ENCODE measurements around the gene GPX8. TPM values are rescaled to one million over a fixed set of nuclear protein-coding genes. Genes with fewer than 3 reads are reported as not detected.

The GPX8 gene
- polyA plus RNA-seq, 1 of the 3 experiments (the other 2 are of a cell fraction), result 30.1 TPM

DNA sequence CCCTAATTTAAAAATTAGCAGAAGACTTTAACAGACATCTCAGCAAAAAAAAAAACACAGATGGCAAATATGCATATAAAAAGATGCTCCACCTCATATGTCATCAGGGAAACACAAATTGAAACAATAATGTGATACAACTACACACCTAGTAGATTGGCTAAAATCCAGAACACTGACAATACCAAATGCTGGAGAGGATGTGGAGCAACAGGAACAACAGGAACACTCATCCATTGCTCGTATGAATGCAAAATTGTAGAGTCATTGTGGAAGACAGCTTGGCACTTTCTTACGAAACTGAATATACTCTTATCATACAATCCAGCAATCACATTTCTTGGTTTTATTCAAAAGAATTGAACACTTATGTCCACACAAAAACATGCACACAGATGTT lies 45.0 kb downstream of the GPX8 start:
- ChIA-PET POLR2A (no interaction called here), CTCF (no interaction called here)
- Histone ChIP-seq H3F3A (replicated peaks; ENCODE audit: insufficient read depth) (no peaks in the 10 kb centered on the region), H3K9me3 (no peaks in the 10 kb centered on the region), H3K9ac (no peak overlapping the region), H3K4me2 (no peak overlapping the region), H3K9me2 (no peaks in the 10 kb centered on the region), H3K79me2 (ENCODE audit: insufficient read depth) (no peaks in the 10 kb centered on the region), H3K27me3 (ENCODE audit: insufficient read depth) (peaks cover 42% of the 10 kb centered on the region), H3K27ac (ENCODE audit: low read depth in 2 of 2, low read length in 1 of 2) (no peak overlapping the region), H3K36me3 (replicated peaks in 1 of 2; ENCODE audit: control insufficient read depth in 1 of 2, insufficient read depth in 2 of 2, low read length in 1 of 2) (no peaks in the 10 kb centered on the region), H3K4me3 (ENCODE audit: low read depth in 2 of 2, low read length in 1 of 2) (no peak overlapping the region), H4K20me1 (ENCODE audit: insufficient read depth) (no peaks in the 10 kb centered on the region), H2AFZ (ENCODE audit: low read depth) (no peak overlapping the region), H3K4me1 (ENCODE audit: control insufficient read depth in 1 of 2, insufficient read depth in 2 of 2, low read depth in 1 of 2, low read length in 1 of 2) (no peaks in the 10 kb centered on the region)
- 4% methylated on average over 2 of the region's 2 CpGs for WGBS (ENCODE audit: low lambda C conversion rate)
- no peak for DNase-seq
- TF ChIP-seq, protein P1, sequence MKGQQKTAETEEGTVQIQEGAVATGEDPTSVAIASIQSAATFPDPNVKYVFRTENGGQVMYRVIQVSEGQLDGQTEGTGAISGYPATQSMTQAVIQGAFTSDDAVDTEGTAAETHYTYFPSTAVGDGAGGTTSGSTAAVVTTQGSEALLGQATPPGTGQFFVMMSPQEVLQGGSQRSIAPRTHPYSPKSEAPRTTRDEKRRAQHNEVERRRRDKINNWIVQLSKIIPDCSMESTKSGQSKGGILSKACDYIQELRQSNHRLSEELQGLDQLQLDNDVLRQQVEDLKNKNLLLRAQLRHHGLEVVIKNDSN (IDR thresholded peaks at IDR 0.05; ENCODE audit: borderline replicate concordance, low read depth), result no peak
- TF ChIP-seq, protein P2, sequence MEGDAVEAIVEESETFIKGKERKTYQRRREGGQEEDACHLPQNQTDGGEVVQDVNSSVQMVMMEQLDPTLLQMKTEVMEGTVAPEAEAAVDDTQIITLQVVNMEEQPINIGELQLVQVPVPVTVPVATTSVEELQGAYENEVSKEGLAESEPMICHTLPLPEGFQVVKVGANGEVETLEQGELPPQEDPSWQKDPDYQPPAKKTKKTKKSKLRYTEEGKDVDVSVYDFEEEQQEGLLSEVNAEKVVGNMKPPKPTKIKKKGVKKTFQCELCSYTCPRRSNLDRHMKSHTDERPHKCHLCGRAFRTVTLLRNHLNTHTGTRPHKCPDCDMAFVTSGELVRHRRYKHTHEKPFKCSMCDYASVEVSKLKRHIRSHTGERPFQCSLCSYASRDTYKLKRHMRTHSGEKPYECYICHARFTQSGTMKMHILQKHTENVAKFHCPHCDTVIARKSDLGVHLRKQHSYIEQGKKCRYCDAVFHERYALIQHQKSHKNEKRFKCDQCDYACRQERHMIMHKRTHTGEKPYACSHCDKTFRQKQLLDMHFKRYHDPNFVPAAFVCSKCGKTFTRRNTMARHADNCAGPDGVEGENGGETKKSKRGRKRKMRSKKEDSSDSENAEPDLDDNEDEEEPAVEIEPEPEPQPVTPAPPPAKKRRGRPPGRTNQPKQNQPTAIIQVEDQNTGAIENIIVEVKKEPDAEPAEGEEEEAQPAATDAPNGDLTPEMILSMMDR (IDR thresholded peaks at IDR 0.05), result no peak
- no peak for TF ChIP-seq RFX5 (IDR thresholded peaks at IDR 0.05; ENCODE audit: low read length)
- TF ChIP-seq CHD2 (IDR thresholded peaks at IDR 0.05; ENCODE audit: low read length, partially characterized antibody), result no peak
- TF ChIP-seq TAF1 (IDR thresholded peaks at IDR 0.05; ENCODE audit: borderline replicate concordance, low read depth, low read length), result no peak
- TF ChIP-seq YY1 (IDR thresholded peaks at IDR 0.05; ENCODE audit: low read depth), result no peak

DNA sequence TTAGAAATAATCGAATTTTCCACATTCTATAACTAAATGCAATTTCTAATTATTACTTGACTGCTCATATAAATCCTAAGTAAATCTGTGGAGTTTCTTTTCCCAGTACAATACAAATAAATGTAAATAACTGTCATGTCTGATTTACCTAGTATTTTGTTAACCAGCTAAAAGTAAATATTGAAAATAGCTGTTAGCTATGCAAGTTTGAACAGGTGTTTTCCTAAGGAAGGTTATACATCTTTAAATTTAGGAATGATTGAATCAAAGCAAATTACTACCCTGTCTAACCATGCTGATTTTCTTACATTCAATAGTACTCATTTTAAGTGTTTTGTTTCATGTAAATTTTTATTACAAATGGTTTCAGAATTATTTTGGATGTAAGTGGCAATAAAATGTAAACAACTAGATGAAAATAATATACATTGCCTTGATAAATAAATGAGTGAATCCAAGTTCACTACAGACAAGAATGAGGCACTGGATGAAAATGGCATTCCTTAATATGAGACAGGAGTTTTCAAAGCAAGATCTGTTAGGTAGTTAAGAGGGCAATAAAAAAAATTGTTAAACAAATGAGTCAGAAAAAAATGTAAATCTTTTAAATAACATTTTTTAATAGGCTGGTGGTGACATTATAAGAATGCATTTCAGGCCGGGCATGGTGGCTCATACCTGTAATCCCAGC lies 51.4 kb downstream of the GPX8 start:
- no peak overlapping the region for H3K4me2 ChIP-seq
- H3K27me3 ChIP-seq (ENCODE audit: insufficient read depth), result peaks cover 34% of the 10 kb centered on the region
- no peaks in the 10 kb centered on the region for H3K36me3 ChIP-seq (replicated peaks in 1 of 2; ENCODE audit: control insufficient read depth in 1 of 2, insufficient read depth in 2 of 2, low read length in 1 of 2)
- POLR2A ChIA-PET, result no interaction called here
- no peak for DNase-seq
- no peak overlapping the region for H3K27ac ChIP-seq (ENCODE audit: low read depth in 2 of 2, low read length in 1 of 2)
- 10% methylated on average over 2 of the region's 2 CpGs for WGBS (ENCODE audit: low lambda C conversion rate)
- no peaks in the 10 kb centered on the region for H3K9me3 ChIP-seq
- H3K4me3 ChIP-seq (ENCODE audit: low read depth in 2 of 2, low read length in 1 of 2), result no peak overlapping the region
- CTCF ChIA-PET, result interaction anchor here (0.9 to 1.1 kb wide), 2 partner anchors 23 to 63 kb away, joined by 3 read pairs; no protein-coding TSS in a partner anchor
- H4K20me1 ChIP-seq (ENCODE audit: insufficient read depth), result no peaks in the 10 kb centered on the region
- H3F3A ChIP-seq (replicated peaks; ENCODE audit: insufficient read depth), result no peaks in the 10 kb centered on the region
- H3K4me1 ChIP-seq (ENCODE audit: control insufficient read depth in 1 of 2, insufficient read depth in 2 of 2, low read depth in 1 of 2, low read length in 1 of 2), result no peaks in the 10 kb centered on the region
- H3K9me2 ChIP-seq, result no peaks in the 10 kb centered on the region
- H3K79me2 ChIP-seq (ENCODE audit: insufficient read depth), result no peaks in the 10 kb centered on the region
- no peak overlapping the region for H3K9ac ChIP-seq
- H2AFZ ChIP-seq (ENCODE audit: low read depth), result no peak overlapping the region
- TF ChIP-seq POLR2AphosphoS5 (IDR thresholded peaks at IDR 0.05; ENCODE audit: low read depth, low read length) (no peak), RXRA (IDR thresholded peaks at IDR 0.05; ENCODE audit: borderline replicate concordance, low read depth) (no peak), SIN3A (IDR thresholded peaks at IDR 0.05; ENCODE audit: borderline replicate concordance, low read depth, low read length) (no peak), EZH2phosphoT487 (IDR thresholded peaks at IDR 0.05; ENCODE audit: borderline replicate concordance, low read depth) (no peak), RFX5 (IDR thresholded peaks at IDR 0.05; ENCODE audit: low read length) (no peak), FOXM1 (IDR thresholded peaks at IDR 0.05; ENCODE audit: low read depth) (no peak), RAD21 (IDR thresholded peaks at IDR 0.05; ENCODE audit: low read length) (no peak), MEF2A (IDR thresholded peaks at IDR 0.05; ENCODE audit: borderline replicate concordance, low read depth) (no peak), FOSL2 (IDR thresholded peaks at IDR 0.05; ENCODE audit: borderline replicate concordance, low read depth) (no peak), CHD2 (IDR thresholded peaks at IDR 0.05; ENCODE audit: low read length, partially characterized antibody) (no peak), GABPA (IDR thresholded peaks at IDR 0.05; ENCODE audit: low read depth) (no peak), TAF1 (IDR thresholded peaks at IDR 0.05; ENCODE audit: borderline replicate concordance, low read depth, low read length) (no peak), GATA2 (CRISPR knock-in tag; IDR thresholded peaks at IDR 0.05) (no peak)
- TF ChIP-seq, protein P3, sequence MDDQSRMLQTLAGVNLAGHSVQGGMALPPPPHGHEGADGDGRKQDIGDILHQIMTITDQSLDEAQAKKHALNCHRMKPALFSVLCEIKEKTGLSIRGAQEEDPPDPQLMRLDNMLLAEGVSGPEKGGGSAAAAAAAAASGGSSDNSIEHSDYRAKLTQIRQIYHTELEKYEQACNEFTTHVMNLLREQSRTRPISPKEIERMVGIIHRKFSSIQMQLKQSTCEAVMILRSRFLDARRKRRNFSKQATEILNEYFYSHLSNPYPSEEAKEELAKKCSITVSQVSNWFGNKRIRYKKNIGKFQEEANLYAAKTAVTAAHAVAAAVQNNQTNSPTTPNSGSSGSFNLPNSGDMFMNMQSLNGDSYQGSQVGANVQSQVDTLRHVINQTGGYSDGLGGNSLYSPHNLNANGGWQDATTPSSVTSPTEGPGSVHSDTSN (IDR thresholded peaks at IDR 0.05), result no peak
- TF ChIP-seq, protein P2 (IDR thresholded peaks at IDR 0.05), result no peak

Measured in SK-N-SH (cell line).